ENCODE measurements around the gene VDAC1.
"Not testable (repeated sequence)": the region's sequence is repeated elsewhere in the genome, so short reads cannot be mapped to it uniquely, and the experiment has no call there.

Gene VDAC1

DNA sequence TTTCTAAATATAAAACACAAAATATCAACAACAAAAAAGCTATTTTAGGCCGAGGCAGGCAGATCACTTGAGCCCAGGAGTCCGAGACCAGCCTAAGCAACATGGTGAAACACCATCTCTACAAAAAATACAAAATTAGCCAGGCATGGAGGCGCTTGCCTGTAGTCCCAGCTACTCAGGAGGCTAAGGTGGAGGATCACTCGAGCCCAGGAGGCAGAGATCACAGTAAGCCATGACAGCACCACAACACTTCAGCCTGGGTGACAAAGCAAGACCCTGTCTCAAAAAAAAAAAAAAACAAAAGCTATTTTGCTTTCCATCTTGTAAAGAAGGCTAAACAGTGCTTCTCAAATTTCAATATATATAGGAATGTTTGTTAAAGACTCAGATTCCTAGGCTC lies 47.7 kb downstream of the VDAC1 start:
- no peak overlapping the region for H3K4me3 ChIP-seq (ENCODE audit: low read depth, low read length)
- TF ChIP-seq, protein P1, sequence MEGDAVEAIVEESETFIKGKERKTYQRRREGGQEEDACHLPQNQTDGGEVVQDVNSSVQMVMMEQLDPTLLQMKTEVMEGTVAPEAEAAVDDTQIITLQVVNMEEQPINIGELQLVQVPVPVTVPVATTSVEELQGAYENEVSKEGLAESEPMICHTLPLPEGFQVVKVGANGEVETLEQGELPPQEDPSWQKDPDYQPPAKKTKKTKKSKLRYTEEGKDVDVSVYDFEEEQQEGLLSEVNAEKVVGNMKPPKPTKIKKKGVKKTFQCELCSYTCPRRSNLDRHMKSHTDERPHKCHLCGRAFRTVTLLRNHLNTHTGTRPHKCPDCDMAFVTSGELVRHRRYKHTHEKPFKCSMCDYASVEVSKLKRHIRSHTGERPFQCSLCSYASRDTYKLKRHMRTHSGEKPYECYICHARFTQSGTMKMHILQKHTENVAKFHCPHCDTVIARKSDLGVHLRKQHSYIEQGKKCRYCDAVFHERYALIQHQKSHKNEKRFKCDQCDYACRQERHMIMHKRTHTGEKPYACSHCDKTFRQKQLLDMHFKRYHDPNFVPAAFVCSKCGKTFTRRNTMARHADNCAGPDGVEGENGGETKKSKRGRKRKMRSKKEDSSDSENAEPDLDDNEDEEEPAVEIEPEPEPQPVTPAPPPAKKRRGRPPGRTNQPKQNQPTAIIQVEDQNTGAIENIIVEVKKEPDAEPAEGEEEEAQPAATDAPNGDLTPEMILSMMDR (conservative IDR thresholded peaks at IDR 0.05; ENCODE audit: low read depth, low read length), result no peak
- DNase-seq (ENCODE audit: low read depth), result no peak

DNA sequence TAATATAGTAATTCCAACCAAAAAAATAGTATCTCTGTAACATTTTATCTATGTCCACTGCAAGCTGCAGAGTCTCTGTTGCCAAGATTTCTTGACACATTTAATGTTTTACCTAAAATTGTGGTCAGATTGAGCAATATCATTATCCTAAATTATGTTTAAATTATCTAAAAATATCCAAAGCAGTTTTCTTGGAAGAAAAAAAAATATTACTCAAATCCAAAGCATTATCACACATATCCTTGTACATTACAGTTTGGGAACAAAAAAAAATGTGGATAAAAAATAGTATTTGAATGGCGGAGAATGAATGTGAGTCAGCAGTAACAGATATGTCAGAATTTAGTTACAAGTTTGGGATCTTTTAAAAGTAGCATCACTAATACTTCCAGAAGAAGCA lies 48.6 kb downstream of the VDAC1 start:
- DNase-seq (ENCODE audit: low read depth); H3K4me3 ChIP-seq (ENCODE audit: low read depth, low read length): not testable (repeated sequence)

DNA sequence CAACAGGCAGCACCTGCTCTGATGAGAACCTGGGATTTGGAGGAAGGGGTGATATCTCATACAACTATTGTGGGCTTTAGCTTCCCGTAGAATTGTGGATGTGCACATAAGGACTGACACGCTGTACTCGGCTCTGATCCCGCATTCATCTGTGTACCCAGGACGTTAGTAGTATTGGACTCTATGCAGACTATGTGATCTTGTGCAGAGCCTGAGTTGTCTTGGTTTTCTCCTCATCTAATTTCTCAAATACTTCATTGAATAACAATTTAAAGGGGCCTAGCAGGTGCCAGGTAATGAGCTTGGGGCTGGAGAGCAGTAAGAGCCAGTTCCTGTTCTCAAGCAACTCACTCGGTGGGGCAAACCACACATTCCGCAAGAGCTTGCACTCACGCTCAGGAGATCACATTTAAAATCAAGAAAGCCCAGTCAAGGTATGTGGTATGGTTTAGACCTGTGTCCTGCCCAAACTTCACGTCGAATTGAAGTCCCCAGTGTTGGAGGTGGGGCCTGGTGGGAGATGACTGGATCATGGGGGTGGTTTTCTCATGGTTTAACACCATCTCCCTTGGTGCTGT lies 51.1 kb downstream of the VDAC1 start:
- no peak for DNase-seq (ENCODE audit: low read depth)
- H3K4me3 ChIP-seq (ENCODE audit: low read depth, low read length), result no peak overlapping the region
- TF ChIP-seq, protein P1 (conservative IDR thresholded peaks at IDR 0.05; ENCODE audit: low read depth, low read length), result no peak

DNA sequence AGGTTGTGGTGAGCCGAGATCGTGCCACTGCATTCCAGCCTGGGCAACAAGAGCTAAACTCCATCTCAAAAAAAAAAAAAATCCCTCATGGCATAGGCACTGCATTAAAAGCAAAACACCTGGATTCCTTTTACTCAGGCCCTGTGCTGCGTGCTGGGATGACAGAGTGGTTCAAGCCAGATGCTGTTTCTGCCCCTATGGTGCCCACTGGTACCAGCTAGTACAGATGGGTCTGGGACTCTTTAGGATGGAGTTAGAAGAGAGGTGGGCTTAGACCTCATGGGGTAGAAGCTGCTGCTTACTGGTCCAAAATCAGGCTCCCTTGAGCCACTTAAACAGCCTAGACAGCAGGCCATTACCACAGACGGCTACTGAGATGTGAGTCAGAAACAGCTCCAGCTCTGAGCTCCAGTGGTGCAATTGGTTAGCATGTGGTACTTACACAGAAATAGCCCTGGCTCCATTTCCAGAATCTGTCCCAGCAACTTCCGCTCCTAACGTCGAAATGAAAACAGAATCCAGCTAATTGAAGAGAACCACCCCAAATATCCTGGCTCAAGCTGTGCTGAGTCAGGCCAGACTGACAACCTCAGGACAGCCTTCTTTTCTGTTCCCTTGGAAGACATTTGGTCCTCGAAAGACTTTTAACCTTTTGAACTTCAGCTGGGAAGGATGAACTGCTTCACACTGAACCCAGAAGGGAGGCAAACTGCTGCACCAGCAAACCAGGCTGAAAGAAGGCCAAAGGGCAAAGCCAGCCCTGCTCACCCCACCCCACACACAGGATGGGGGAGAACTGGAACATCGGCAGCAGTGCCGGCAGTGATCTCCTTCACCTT lies 51.8 kb downstream of the VDAC1 start:
- H3K4me3 ChIP-seq (ENCODE audit: low read depth, low read length), result no peak overlapping the region
- peak; percentile 98 for DNase-seq (ENCODE audit: low read depth)
- TF ChIP-seq, protein P1 (conservative IDR thresholded peaks at IDR 0.05; ENCODE audit: low read depth, low read length), result no peak

DNA sequence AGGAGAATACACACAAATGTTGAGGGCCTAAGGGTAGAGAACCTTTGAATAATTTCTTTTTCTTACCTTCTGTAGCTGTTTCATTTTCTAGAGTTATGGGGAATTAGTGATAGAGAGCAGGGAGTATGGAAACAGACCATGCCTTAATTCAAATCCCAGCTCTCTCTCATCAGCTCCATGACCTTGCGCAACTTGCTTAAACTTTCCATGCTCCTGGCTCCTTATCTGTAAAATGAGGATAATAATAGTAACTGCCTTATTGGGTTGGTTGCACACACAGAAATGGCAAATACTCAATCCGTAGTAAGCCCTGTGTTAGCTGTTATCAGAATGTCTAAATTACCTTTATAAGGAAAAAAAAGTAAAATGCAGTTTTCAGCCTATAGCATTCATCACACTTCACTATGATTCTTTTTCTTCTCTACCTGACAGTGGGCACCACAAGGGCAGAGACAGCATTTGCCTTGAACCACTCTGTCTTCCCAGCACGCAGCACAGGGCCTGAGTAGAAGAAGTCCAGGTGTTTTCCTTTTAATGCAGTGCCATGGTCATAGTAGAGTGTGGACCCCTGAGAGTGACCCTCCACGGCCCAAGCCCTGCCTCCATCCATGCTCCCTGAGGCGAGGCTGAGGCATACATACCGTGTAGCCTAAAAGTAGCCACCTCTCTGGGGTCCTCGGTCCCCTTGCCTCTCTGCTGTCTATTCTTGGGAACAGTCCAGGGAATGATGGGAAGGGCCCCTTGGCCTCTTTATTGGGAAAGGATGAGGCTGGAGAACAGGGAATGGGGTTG lies 53.8 kb downstream of the VDAC1 start:
- no peak for DNase-seq (ENCODE audit: low read depth)
- TF ChIP-seq, protein P1 (conservative IDR thresholded peaks at IDR 0.05; ENCODE audit: low read depth, low read length), result no peak
- H3K4me3 ChIP-seq (ENCODE audit: low read depth, low read length), result no peak overlapping the region

DNA sequence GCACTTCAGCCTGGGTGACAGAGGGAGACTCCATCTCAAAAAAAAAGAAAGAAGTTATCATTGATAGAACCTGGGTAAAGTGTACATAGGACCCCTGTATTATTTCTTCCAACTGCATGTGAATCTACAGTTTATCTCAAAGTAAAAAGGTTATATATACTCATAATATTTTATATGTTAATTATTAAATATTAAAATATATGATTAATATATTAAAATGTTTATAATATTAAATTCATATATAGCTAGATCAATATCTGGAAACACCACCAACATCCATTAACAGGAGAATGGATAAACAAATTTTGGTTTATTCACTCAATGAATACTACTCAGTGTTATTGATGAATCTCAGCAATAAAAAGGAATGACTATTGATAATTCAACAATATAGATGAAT lies 56.1 kb downstream of the VDAC1 start:
- TF ChIP-seq, protein P1 (conservative IDR thresholded peaks at IDR 0.05; ENCODE audit: low read depth, low read length), result no peak
- DNase-seq (ENCODE audit: low read depth), result no peak
- no peak overlapping the region for H3K4me3 ChIP-seq (ENCODE audit: low read depth, low read length)

DNA sequence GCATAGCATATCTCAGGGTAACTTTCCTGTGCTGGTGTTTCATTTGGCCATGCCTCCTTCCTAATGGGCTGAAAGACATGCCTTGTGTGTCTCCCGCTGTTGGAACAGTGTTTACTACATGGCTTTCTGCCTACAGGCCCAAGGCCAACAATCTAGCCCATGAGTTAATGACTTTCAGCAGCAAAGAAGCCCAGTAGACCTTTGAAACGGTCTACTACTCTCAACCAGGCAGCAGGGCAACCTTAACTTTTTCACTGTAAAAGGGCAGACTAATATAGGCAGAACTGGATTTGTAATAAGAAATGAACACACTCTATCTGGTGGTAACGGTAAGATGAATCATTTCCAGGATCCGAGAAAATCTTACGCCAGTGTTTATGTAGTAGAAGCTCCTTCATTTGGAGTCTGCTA lies 57.3 kb downstream of the VDAC1 start:
- peak; percentile 42 for DNase-seq (ENCODE audit: low read depth)
- no peak overlapping the region for H3K4me3 ChIP-seq (ENCODE audit: low read depth, low read length)
- TF ChIP-seq, protein P1 (conservative IDR thresholded peaks at IDR 0.05; ENCODE audit: low read depth, low read length), result no peak
